ENCODE data around the gene FSD1. TPM values are rescaled to one million over a fixed set of nuclear protein-coding genes. Genes with fewer than 3 reads are reported as not detected.
"Not testable (repeated sequence)": the region's sequence is repeated elsewhere in the genome, so short reads cannot be mapped to it uniquely, and the experiment has no call there.

FSD1 gene
- total and polyA plus RNA-seq, 3 experiments from 2014 or later: 3.1 to 13.9 (median 10.9) TPM

DNA sequence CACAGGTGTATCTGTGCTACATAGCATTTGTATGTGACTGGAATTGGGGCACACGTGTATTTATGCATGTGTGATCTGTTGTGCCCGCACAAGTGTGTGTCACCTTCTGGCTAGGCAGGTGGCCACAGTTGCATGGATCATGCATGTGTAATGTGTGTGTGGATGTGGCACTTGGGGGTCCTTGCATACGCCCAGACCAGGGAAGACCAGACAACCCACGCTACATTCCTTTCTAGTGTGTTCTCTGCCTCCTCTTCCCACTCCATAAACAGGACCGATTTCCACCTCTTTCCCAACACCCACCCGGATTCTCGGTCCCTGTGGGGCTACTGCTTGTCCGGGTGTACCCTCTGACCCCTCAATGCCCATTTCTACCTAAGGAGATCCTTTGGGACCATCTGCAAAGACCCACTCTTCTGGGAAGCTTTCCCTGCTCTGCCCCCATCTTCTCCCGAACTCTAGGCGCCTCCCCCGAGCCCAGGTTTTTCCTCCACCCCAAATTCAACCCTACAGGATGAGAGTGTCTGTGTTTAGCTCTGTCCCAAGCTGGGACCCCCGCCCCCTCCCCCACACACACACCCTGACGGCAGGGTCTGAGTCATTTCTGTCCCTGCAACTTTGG is 21.9 kb downstream of the FSD1 start:
- Mint-ChIP-seq H3K4me1 (peaks cover 20 to 30% (median 24%) of the 10 kb centered on the region in 3 donors), H3K27me3 (peaks cover 2 to 4% of the 10 kb centered on the region in 2 donors), H3K36me3 (no peaks in the 10 kb centered on the region), H3K27ac (peak overlapping the region in 1 of 8 donors; percentile 80), H3K4me3 (peak overlapping the region; percentile 19 to 85 (median 68)), H3K9me3 (peaks cover 0 to 2% (median 0%) of the 10 kb centered on the region in 5 donors)
- H3K4me1 ChIP-seq (ENCODE audit: insufficient read depth, low read length): peaks cover 11% of the 10 kb centered on the region
- H3K4me3 ChIP-seq (ENCODE audit: low read length): peak overlapping the region; percentile 81
- no peaks in the 10 kb centered on the region for H3K27me3 ChIP-seq (ENCODE audit: insufficient read depth, low read length, poor library complexity, severe bottlenecking)
- H3K9me3 ChIP-seq (ENCODE audit: low read length): no peaks in the 10 kb centered on the region
- DNase-seq: no peak
- ChIA-PET POLR2A (no interaction called here), CTCF (no interaction called here)
- H3K27ac ChIP-seq (ENCODE audit: low read depth, low read length): no peak overlapping the region
- no peaks in the 10 kb centered on the region for H3K36me3 ChIP-seq (ENCODE audit: insufficient read depth, low read length)

DNA sequence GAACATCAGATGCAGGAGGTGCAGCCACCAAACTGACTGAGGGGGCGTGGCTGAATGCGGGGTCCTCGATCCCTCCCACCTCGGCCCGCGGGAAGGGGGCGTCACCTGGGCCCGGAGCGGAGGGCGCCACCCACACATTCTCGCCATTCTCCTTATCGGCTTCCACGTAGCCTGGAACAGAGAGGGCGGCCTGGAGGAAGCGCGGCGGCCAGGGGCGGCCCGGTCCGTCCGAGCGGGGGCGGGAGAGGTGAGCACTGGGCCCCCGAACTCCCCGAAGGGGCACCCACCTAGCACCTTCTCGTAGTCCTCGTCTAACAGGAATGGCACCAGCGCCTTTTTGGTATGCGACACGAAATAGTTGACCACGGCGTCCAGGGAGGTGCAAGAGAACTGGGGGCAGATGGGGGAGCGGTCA is 22.4 kb downstream of the FSD1 start:
- H3K4me3 ChIP-seq (ENCODE audit: low read length): peak overlapping the region; percentile 81
- H3K9me3 ChIP-seq (ENCODE audit: low read length): no peaks in the 10 kb centered on the region
- DNase-seq: peak in 2 of 5 donors; percentile 19 to 34
- no peaks in the 10 kb centered on the region for H3K36me3 Mint-ChIP-seq
- peaks cover 0 to 2% (median 0%) of the 10 kb centered on the region in 5 donors for H3K9me3 Mint-ChIP-seq
- peaks cover 2 to 4% of the 10 kb centered on the region in 2 donors for H3K27me3 Mint-ChIP-seq
- no peaks in the 10 kb centered on the region for H3K36me3 ChIP-seq (ENCODE audit: insufficient read depth, low read length)
- H3K4me3 Mint-ChIP-seq: peak overlapping the region in 6 of 7 donors; percentile 80 to 86 (median 84)
- H3K27ac ChIP-seq (ENCODE audit: low read depth, low read length): peak overlapping the region; percentile 47
- H3K27ac Mint-ChIP-seq: peak overlapping the region in 2 of 8 donors; percentile 38 to 75
- peaks cover 20 to 30% (median 24%) of the 10 kb centered on the region in 3 donors for H3K4me1 Mint-ChIP-seq
- no peaks in the 10 kb centered on the region for H3K27me3 ChIP-seq (ENCODE audit: insufficient read depth, low read length, poor library complexity, severe bottlenecking)
- H3K4me1 ChIP-seq (ENCODE audit: insufficient read depth, low read length): peaks cover 11% of the 10 kb centered on the region
- CTCF ChIA-PET: no interaction called here
- POLR2A ChIA-PET: no interaction called here

DNA sequence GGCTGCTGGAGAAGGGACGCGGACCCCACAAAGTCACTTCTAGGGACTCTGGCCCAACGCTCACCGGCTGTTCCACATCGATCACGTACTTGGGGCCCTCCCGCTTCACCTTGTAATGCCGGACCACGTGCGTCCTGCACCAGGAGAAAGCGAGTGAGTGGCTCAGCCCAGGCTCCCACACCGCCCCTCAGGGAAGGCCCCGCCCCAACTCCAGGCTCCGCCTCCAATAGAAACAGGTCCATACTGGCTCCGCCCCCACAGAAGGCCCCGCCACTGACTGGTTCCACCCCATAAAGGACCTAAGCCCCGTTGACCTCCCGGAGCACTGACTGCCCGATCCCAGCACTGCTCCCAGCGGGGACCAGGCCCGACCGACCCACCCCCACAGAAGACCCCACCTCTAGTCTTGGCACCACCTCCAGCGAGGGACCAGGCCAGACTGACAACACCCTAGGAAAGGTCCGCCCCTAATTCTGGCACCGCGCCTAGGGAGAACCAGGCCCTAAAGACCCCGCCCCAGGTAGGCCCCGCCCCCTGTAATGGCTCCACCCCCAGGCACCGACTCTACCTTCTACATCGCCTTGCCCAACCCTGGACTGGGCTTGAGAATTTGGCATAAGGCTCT is 23.0 kb downstream of the FSD1 start:
- no peaks in the 10 kb centered on the region for H3K36me3 Mint-ChIP-seq
- no peaks in the 10 kb centered on the region for H3K9me3 ChIP-seq (ENCODE audit: low read length)
- CTCF ChIA-PET: interaction anchor here (0.8 to 1.0 kb wide), 2 partner anchors 15 to 24 kb away, joined by 3 to 6 read pairs; no protein-coding TSS in a partner anchor
- peak overlapping the region; percentile 81 for H3K4me3 ChIP-seq (ENCODE audit: low read length)
- H3K4me1 ChIP-seq (ENCODE audit: insufficient read depth, low read length): peaks cover 11% of the 10 kb centered on the region
- H3K27me3 Mint-ChIP-seq: peaks cover 2 to 4% of the 10 kb centered on the region in 2 donors
- peak overlapping the region; percentile 80 to 88 (median 83) for H3K4me3 Mint-ChIP-seq
- peak; percentile 46 to 76 (median 58) for DNase-seq
- peak overlapping the region in 7 of 8 donors; percentile 29 to 94 (median 60) for H3K27ac Mint-ChIP-seq
- H3K4me1 Mint-ChIP-seq: peaks cover 20 to 30% (median 24%) of the 10 kb centered on the region in 3 donors
- H3K27ac ChIP-seq (ENCODE audit: low read depth, low read length): peak overlapping the region; percentile 47
- POLR2A ChIA-PET: interaction anchor here (1.0 to 1.1 kb wide), 2 partner anchors 16 to 81 kb away, joined by 3 to 12 read pairs; partner anchors contain the start of genes MPND and YJU2
- H3K27me3 ChIP-seq (ENCODE audit: insufficient read depth, low read length, poor library complexity, severe bottlenecking): no peaks in the 10 kb centered on the region
- H3K9me3 Mint-ChIP-seq: peaks cover 0 to 2% (median 0%) of the 10 kb centered on the region in 5 donors
- H3K36me3 ChIP-seq (ENCODE audit: insufficient read depth, low read length): no peaks in the 10 kb centered on the region

DNA sequence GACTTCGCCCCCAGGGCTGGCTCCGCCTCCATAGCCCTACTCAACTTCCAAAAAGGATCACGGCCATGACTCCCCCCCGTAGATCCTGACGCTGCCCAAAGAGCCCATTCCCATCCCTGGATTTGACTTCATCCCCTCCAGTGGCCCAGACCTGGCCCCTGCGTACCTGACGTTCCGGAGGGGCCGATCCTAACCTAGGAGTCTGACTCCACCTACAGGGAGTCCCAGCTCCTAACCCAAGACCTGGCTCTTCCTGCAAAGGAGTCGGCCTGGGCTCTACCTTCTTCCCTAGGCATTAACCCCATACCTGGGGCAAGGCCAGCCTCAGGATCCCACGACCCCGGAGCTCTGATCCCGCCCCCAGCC is 23.5 kb downstream of the FSD1 start:
- H3K9me3 Mint-ChIP-seq: peaks cover 0 to 2% (median 0%) of the 10 kb centered on the region in 5 donors
- peak overlapping the region in 5 of 8 donors; percentile 29 to 94 (median 68) for H3K27ac Mint-ChIP-seq
- H3K36me3 Mint-ChIP-seq: no peaks in the 10 kb centered on the region
- DNase-seq: no peak
- H3K4me3 ChIP-seq (ENCODE audit: low read length): peak overlapping the region; percentile 81
- peaks cover 2 to 4% of the 10 kb centered on the region in 2 donors for H3K27me3 Mint-ChIP-seq
- CTCF ChIA-PET: interaction anchor here (0.8 to 1.0 kb wide), 3 partner anchors 15 to 42 kb away, joined by 3 to 6 read pairs (median 4); no protein-coding TSS in a partner anchor
- H3K27me3 ChIP-seq (ENCODE audit: insufficient read depth, low read length, poor library complexity, severe bottlenecking): no peaks in the 10 kb centered on the region
- H3K9me3 ChIP-seq (ENCODE audit: low read length): no peaks in the 10 kb centered on the region
- H3K4me1 Mint-ChIP-seq: peaks cover 20 to 30% (median 24%) of the 10 kb centered on the region in 3 donors
- H3K4me3 Mint-ChIP-seq: peak overlapping the region; percentile 80 to 88 (median 83)
- POLR2A ChIA-PET: interaction anchor here (1.0 to 1.1 kb wide), 2 partner anchors 15 to 81 kb away, joined by 3 to 12 read pairs; partner anchors contain the start of genes MPND and YJU2
- H3K27ac ChIP-seq (ENCODE audit: low read depth, low read length): no peak overlapping the region
- H3K4me1 ChIP-seq (ENCODE audit: insufficient read depth, low read length): peaks cover 11% of the 10 kb centered on the region
- H3K36me3 ChIP-seq (ENCODE audit: insufficient read depth, low read length): no peaks in the 10 kb centered on the region

DNA sequence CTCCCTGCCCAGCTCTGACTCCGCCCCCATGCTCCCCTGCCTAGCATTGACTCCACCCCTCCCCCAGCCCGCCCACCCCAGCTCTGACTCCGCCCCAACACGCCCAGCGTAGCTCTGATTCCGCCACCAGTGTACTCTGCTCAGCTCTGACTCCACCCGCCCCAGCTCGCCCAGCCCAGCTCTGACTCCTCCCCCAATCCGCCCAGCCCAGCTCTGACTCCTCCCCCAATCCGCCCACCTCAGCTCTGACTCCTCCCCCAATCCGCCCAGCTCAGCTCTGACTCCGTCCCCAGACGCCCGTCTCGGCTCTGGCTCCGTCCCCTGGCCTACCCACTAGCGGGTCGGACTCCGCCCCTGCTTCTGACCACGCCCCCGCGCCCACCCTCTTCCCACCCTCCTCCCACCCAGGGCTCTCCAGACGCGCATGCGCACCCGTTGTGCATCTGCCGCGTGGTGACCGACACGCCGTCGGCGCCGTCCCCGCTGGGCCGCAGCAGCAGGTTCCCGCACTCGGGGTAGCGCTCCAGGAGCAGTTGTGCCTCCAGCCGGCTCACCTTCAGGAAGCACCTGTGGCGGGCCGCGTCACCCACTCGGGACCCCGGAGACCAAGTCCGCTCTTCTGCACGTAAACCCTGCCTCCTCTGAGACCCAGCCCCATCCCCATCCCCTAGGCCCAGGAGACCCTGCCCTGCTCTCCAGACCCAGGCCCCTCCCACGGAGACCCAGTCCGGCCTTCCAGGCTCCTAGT is 24.0 kb downstream of the FSD1 start:
- H3K4me1 Mint-ChIP-seq: peaks cover 20 to 30% (median 24%) of the 10 kb centered on the region in 3 donors
- Histone ChIP-seq H3K36me3 (ENCODE audit: insufficient read depth, low read length) (no peaks in the 10 kb centered on the region), H3K27me3 (ENCODE audit: insufficient read depth, low read length, poor library complexity, severe bottlenecking) (no peaks in the 10 kb centered on the region), H3K4me3 (ENCODE audit: low read length) (peak overlapping the region; percentile 81), H3K9me3 (ENCODE audit: low read length) (no peaks in the 10 kb centered on the region), H3K4me1 (ENCODE audit: insufficient read depth, low read length) (peaks cover 11% of the 10 kb centered on the region), H3K27ac (ENCODE audit: low read depth, low read length) (peak overlapping the region; percentile 38)
- peak; percentile 78 to 96 (median 92) for DNase-seq
- no peaks in the 10 kb centered on the region for H3K36me3 Mint-ChIP-seq
- CTCF ChIA-PET: interaction anchor here (0.8 to 1.0 kb wide), 3 partner anchors 14 to 41 kb away, joined by 3 to 6 read pairs (median 4); no protein-coding TSS in a partner anchor
- peak overlapping the region; percentile 35 to 94 (median 77) for H3K27ac Mint-ChIP-seq
- peaks cover 2 to 4% of the 10 kb centered on the region in 2 donors for H3K27me3 Mint-ChIP-seq
- H3K4me3 Mint-ChIP-seq: peak overlapping the region; percentile 80 to 91 (median 85)
- POLR2A ChIA-PET: interaction anchor here (1.0 to 1.1 kb wide), 2 partner anchors 14 to 82 kb away, joined by 3 to 12 read pairs; partner anchors contain the start of genes MPND and YJU2
- peaks cover 0 to 2% (median 0%) of the 10 kb centered on the region in 5 donors for H3K9me3 Mint-ChIP-seq

DNA sequence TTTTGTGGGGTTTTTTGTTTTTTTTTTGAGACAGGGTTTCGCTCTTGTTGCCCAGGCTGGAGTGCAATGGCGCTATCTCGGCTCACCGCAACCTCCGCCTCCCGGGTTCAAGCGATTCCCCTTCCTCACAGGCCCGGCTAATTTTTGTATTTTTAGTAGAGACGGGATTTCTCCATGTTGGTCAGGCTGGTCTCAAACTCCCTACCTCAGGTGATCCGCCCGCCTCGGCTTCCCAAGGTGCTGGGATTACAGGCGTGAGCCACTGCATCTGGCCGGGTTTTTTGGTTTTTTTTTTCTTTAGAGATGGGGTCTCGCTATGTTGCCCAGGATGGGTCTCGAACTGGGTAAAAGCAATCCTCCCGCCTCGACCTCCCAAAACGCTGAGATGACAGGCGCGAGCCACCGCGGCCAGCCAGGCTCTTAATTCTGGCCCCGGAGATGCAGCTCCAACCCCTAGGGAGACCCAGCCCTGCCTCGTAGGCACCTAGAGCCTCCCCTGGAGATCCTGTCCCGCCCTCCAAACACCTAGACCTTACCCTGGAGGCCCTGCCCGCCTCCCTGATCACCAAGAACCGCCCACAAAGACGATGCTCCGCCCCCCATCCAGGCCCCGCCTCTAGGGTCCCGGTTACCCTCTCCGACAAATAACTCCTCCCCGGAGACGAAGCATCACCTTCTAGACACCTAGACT is 24.7 kb downstream of the FSD1 start:
- peak overlapping the region in 3 of 8 donors; percentile 53 to 91 (median 83) for H3K27ac Mint-ChIP-seq
- H3K36me3 ChIP-seq (ENCODE audit: insufficient read depth, low read length); H3K9me3 Mint-ChIP-seq; H3K27me3 ChIP-seq (ENCODE audit: insufficient read depth, low read length, poor library complexity, severe bottlenecking); H3K36me3 Mint-ChIP-seq; H3K27me3 Mint-ChIP-seq; POLR2A ChIA-PET; H3K9me3 ChIP-seq (ENCODE audit: low read length); CTCF ChIA-PET: not testable (repeated sequence)
- H3K4me3 Mint-ChIP-seq: peak overlapping the region; percentile 80 to 91 (median 85)
- peak in 4 of 5 donors; percentile 15 to 59 (median 20) for DNase-seq
- Histone ChIP-seq H3K4me1 (ENCODE audit: insufficient read depth, low read length) (peaks cover 11% of the 10 kb centered on the region), H3K27ac (ENCODE audit: low read depth, low read length) (peak overlapping the region; percentile 38), H3K4me3 (ENCODE audit: low read length) (peak overlapping the region; percentile 68)
- H3K4me1 Mint-ChIP-seq: peaks cover 20 to 30% (median 24%) of the 10 kb centered on the region in 3 donors

DNA sequence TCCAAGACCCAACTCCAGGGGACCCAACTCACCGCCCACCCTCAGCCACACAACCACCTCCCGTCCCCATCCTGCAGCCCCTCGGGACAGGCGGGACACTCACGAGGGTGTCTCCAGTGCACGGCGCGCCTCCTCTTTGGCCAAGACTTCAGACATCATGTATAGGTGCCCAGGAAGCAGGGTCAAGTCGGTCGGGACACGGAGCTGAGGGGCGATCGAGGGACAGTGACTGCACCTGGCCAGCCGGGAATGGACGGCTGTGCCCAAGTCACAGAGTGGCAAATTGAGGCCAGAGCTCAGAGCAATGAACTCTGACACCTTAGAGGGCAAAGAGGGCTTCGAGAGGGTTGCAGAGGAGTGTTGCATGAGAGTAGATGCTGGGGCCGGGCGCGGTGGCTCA is 25.5 kb downstream of the FSD1 start:
- POLR2A ChIA-PET: no interaction called here
- Histone ChIP-seq H3K27ac (ENCODE audit: low read depth, low read length) (no peak overlapping the region), H3K36me3 (ENCODE audit: insufficient read depth, low read length) (no peaks in the 10 kb centered on the region), H3K4me1 (ENCODE audit: insufficient read depth, low read length) (peaks cover 11% of the 10 kb centered on the region), H3K9me3 (ENCODE audit: low read length) (no peaks in the 10 kb centered on the region), H3K27me3 (ENCODE audit: insufficient read depth, low read length, poor library complexity, severe bottlenecking) (no peaks in the 10 kb centered on the region), H3K4me3 (ENCODE audit: low read length) (no peak overlapping the region)
- Mint-ChIP-seq H3K27ac (peak overlapping the region in 1 of 8 donors; percentile 60), H3K4me3 (peak overlapping the region in 3 of 7 donors; percentile 37 to 45 (median 41)), H3K4me1 (peaks cover 20 to 30% (median 24%) of the 10 kb centered on the region in 3 donors), H3K36me3 (no peaks in the 10 kb centered on the region), H3K27me3 (peaks cover 2 to 4% of the 10 kb centered on the region in 2 donors), H3K9me3 (peaks cover 0 to 2% (median 0%) of the 10 kb centered on the region in 5 donors)
- no peak for DNase-seq
- CTCF ChIA-PET: no interaction called here
